PC-3 (cell line): ENCODE data around the gene PTOV1. TPM values are rescaled to one million over a fixed set of nuclear protein-coding genes. Genes with fewer than 3 reads are reported as not detected.
"Not testable (repeated sequence)": the region's sequence is repeated elsewhere in the genome, so short reads cannot be mapped to it uniquely, and the experiment has no call there.

ENCODE experiments used
- ATAC-seq: fragments of 200-7000 bp; cut with Tn5 transposase; 2 replicates; pipeline ENCODE4 v1.9.1; 2020; ENCODE audit warnings: mild to moderate bottlenecking, moderate library complexity
- BruUV-seq: library from RNA; stranded (reverse); fragments of 400-500 nt; replicated peaks from 2 replicates; lab custom pipeline; 2021; lab: Mats Ljungman, UMichigan
- CTCF ChIA-PET: fragments of 300-600 bp; sonication (Branson Sonifier 250); formaldehyde crosslinking; loops from one replicate; lab custom pipeline; 2022; ENCODE audit warnings: antibody characterized with exemption; lab: Charles Lee
- POLR2A ChIA-PET: fragments of 300-600 bp; sonication (Branson Sonifier 250); formaldehyde crosslinking; loops from one replicate; lab custom pipeline; 2022; ENCODE audit warnings: antibody characterized with exemption; ENCODE audit not compliant: unreplicated experiment; lab: Charles Lee
- DNase-seq: peaks from one replicate; pipeline ENCODE4 v3.0.0-alpha.2; 2015
- H2AFZ ChIP-seq: fragments of 300-600 bp; sonication (generic); 2 replicates; pipeline ENCODE4 v1.6.0; 2016; ENCODE audit warnings: antibody characterized with exemption, low read length
- H3F3A ChIP-seq: fragments of 300-600 bp; sonication (generic); one replicate; pipeline ENCODE4 v1.6.0; 2017; ENCODE audit warnings: antibody characterized with exemption, low read length, control low read depth, mild to moderate bottlenecking; ENCODE audit not compliant: unreplicated experiment
- H3K27ac ChIP-seq: fragments of 300-600 bp; sonication (generic); 2 replicates; pipeline ENCODE4 v1.5.1; 2016; ENCODE audit warnings: mild to moderate bottlenecking, low read length
- H3K27me3 ChIP-seq: fragments of 300-600 bp; sonication (generic); 2 replicates; pipeline ENCODE4 v1.6.1; 2016; ENCODE audit warnings: low read length, mixed read lengths
- H3K36me3 ChIP-seq: fragments of 300-600 bp; sonication (generic); 2 replicates; pipeline ENCODE4 v1.6.1; 2016; ENCODE audit warnings: low read depth, mixed run types, low read length, mixed read lengths
- H3K4me1 ChIP-seq: fragments of 300-600 bp; sonication (generic); 2 replicates; pipeline ENCODE4 v1.5.1; 2016; ENCODE audit warnings: low read length; ENCODE audit not compliant: insufficient read depth
- H3K4me2 ChIP-seq: fragments of 300-600 bp; sonication (generic); 2 replicates; pipeline ENCODE4 v1.6.0; 2016; ENCODE audit warnings: low read length
- H3K4me3 ChIP-seq: fragments of 300-600 bp; sonication (generic); 2 replicates; pipeline ENCODE4 v1.5.1; 2016; ENCODE audit warnings: mild to moderate bottlenecking, low read length, mixed read lengths
- H3K79me2 ChIP-seq: fragments of 300-600 bp; sonication (generic); 2 replicates; pipeline ENCODE4 v1.6.1; 2017; ENCODE audit warnings: low read length, mixed read lengths
- H3K9ac ChIP-seq: fragments of 300-600 bp; sonication (generic); 2 replicates; pipeline ENCODE4 v1.6.0; 2016; ENCODE audit warnings: mild to moderate bottlenecking, low read length
- H3K9me2 ChIP-seq: fragments of 300-600 bp; sonication (generic); replicated peaks from 2 replicates; pipeline ENCODE4 v1.6.1; 2016; ENCODE audit warnings: mixed run types, low read length, mixed read lengths
- H3K9me3 ChIP-seq: fragments of 300-600 bp; sonication (generic); 2 replicates; pipeline ENCODE4 v1.6.1; 2016; ENCODE audit warnings: low read length, mixed read lengths
- H4K20me1 ChIP-seq: fragments of 300-600 bp; sonication (generic); 2 replicates; pipeline ENCODE4 v1.6.1; 2016; ENCODE audit warnings: low read length, mixed read lengths
- CTCF ChIP-seq: fragments of 300-600 bp; sonication (generic); conservative IDR thresholded peaks from 2 replicates; pipeline ENCODE4 v1.5.1; 2017; ENCODE audit warnings: antibody characterized with exemption, low read depth, mild to moderate bottlenecking, low read length
- EZH2 ChIP-seq: fragments of 300-600 bp; sonication (generic); IDR thresholded peaks from one replicate; pipeline ENCODE4 v1.6.1; 2017; ENCODE audit warnings: antibody characterized with exemption, mild to moderate bottlenecking, low read length; ENCODE audit not compliant: unreplicated experiment
- EZH2phosphoT487 ChIP-seq: fragments of 300-600 bp; sonication (generic); IDR thresholded peaks from 2 replicates; pipeline ENCODE4 v1.6.1; 2018; ENCODE audit warnings: mild to moderate bottlenecking, antibody characterized with exemption, low read length, borderline replicate concordance
- intact Hi-C: fragments of 100-400 bp; cut with micrococcal nuclease; formaldehyde crosslinking; loops from 2 replicates; pipeline ENCODE4 v1.9.0; 2023
- total RNA-seq: library from RNA; depleted of rRNA; stranded (reverse); fragments of >200 nt; gene quantifications from 2 replicates; pipeline ENCODE4 v1.2.3, GENCODE V29; 2014

The PTOV1 gene
- total RNA-seq, 1 experiment from 2014 or later, result 148 TPM

DNA sequence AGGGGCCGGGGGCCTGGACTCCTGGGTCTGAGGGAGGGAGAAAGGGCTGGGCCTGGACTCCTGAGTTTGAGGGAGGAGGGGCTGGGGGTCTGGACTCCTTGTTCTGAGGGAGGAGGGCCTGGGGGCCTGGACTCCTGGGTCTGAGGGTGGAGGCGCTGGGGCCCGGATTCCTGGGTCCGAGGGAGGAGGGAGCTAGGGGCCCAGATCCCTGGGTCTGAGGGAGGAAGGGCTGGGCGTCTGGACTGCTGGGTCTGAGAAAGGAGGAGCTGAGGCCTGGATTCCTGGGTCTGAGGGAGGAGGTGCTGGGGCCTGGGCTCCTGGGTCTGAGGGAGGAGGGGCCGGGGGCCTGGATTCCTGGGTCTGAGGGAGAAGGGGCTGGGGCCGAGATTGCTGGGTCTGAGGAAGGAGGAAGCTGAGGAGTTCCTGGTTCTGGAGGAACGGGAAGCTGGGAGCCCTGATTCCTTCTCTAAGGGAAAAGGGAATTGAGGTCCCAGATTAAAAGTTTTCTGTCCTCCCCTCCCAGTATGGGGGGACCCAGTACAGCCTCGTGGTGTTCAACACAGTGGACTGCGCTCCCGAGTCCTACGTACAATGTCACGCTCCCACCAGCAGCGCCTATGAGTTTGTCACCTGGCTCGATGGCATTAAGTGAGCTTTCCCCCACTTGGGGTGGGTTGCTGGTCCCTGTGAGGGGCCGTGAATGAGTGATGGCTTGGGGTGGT lies 32.1 kb upstream of the PTOV1 start:
- Histone ChIP-seq H3K27ac (0 out of 2 replicates have a peak overlapping the region, but pooled peaks have one; percentile 58), H3K9me2 (no peaks in the 10 kb centered on the region), H3K9me3 (no peaks in the 10 kb centered on the region), H4K20me1 (no peaks in the 10 kb centered on the region), H3F3A (peaks cover 5% of the 10 kb centered on the region), H3K36me3 (peaks cover 3% of the 10 kb centered on the region; the same call in 1 of the 2 replicates), H3K27me3 (no peaks in the 10 kb centered on the region), H3K79me2 (peaks cover 31% of the 10 kb centered on the region), H3K9ac (peak overlapping the region; percentile 82), H3K4me2 (peak overlapping the region; percentile 86), H2AFZ (peak overlapping the region; percentile 95), H3K4me1 (peaks cover 17% of the 10 kb centered on the region), H3K4me3 (peak overlapping the region; percentile 79)
- POLR2A ChIA-PET, result no interaction called here
- ATAC-seq, result no peak
- intact Hi-C loops, result loop anchor here (1.0 to 5.0 kb wide), 3 partner anchors 31 to 67 kb away; partner anchors contain the start of gene PNKP
- DNase-seq, result no peak
- TF ChIP-seq EZH2phosphoT487, result no peak
- no peak for TF ChIP-seq EZH2
- TF ChIP-seq CTCF, result no peak
- CTCF ChIA-PET, result interaction anchor here (0.6 to 1.0 kb wide), 2 partner anchors 9 to 33 kb away, joined by 3 to 7 read pairs; no protein-coding TSS in a partner anchor
- BruUV-seq, result no TSS peak

DNA sequence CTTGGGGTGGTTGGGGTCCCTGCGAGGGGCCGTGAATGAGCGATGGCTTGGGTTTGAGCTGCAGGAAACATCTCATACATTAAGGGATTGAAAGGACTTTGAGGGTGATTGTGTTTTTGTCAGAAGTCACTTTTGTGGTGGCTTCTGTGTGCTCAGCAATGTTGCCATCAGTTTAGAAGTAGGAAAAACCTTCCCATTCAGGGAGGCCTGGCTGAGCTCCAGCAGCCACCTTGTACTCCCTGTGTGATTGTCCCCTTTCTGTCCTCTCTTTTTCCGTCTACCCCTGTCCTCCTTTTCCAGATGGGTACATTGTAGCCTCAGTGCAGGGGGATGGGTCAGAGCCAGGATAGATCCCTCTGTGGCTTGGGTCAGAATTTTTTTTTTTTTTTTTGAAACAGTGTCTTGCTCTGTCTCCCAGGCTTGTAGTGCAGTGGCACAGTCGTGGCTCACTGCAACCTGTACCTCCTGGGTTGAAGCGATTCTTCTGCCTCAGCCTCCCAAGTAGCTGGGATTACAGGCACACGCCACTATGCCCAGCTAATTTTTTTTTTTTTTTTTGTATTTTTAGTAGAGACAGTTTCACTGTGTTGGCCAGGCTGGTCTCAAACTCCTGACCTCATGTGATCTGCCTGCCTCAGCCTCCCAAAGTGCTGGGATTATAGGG lies 31.4 kb upstream of the PTOV1 start:
- Histone ChIP-seq H2AFZ (peak overlapping the region; percentile 95; the same call in 1 of the 2 replicates), H3K4me3 (peak overlapping the region; percentile 79), H3K9ac (peak overlapping the region; percentile 82), H3K79me2 (peaks cover 36% of the 10 kb centered on the region), H3K4me2 (peak overlapping the region; percentile 86)
- ATAC-seq, H3K36me3 ChIP-seq, H3K4me1 ChIP-seq, DNase-seq, H4K20me1 ChIP-seq, POLR2A ChIA-PET, H3K9me2 ChIP-seq, H3K9me3 ChIP-seq, H3K27ac ChIP-seq, H3F3A ChIP-seq, H3K27me3 ChIP-seq, BruUV-seq: not testable (repeated sequence)
- intact Hi-C loops, result loop anchor here (5.0 kb wide), 2 partner anchors 48 to 67 kb away; partner anchors contain the start of gene PNKP
- CTCF ChIA-PET, result interaction anchor here (0.6 to 1.0 kb wide), 2 partner anchors 10 to 34 kb away, joined by 3 to 7 read pairs; no protein-coding TSS in a partner anchor

- Histone ChIP-seq H3K27me3 (no peaks in the 10 kb centered on the region), H4K20me1 (no peaks in the 10 kb centered on the region), H3K4me3 (no peak overlapping the region), H3K79me2 (peaks cover 41% of the 10 kb centered on the region), H3K9ac (no peak overlapping the region), H3K36me3 (peaks cover 3% of the 10 kb centered on the region; the same call in 1 of the 2 replicates), H3K9me2 (no peaks in the 10 kb centered on the region), H3K4me1 (peaks cover 10% of the 10 kb centered on the region), H3K27ac (no peak overlapping the region), H2AFZ (no peak overlapping the region), H3K9me3 (no peaks in the 10 kb centered on the region), H3F3A (no peaks in the 10 kb centered on the region), H3K4me2 (no peak overlapping the region)
- intact Hi-C loops, result no loop called here
- TF ChIP-seq EZH2 (no peak), CTCF (no peak), EZH2phosphoT487 (no peak)
- CTCF ChIA-PET, result no interaction called here
- DNase-seq (no peak), ATAC-seq (no peak)
- POLR2A ChIA-PET, result no interaction called here
- BruUV-seq, result no TSS peak
Measured at GRCh38 chr19:49820125-49820524, 30.8 kb upstream of the PTOV1 start.
